HG02938 (cell line): Measurements from ENCODE around the gene EMC7.
"Not testable (repeated sequence)": the region's sequence is repeated elsewhere in the genome, so short reads cannot be mapped to it uniquely, and the experiment has no call there.

ENCODE experiments used
- ATAC-seq: cut with Tn5 transposase; IDR thresholded peaks from one replicate; pipeline ENCODE4 v1.9.1; 2021; ENCODE audit warnings: mild to moderate bottlenecking, moderate library complexity; ENCODE audit not compliant: unreplicated experiment

Gene EMC7

GRCh38 chr15:34099914-34100313, 1.7 kb downstream of the EMC7 start:
- ATAC-seq = no peak

- ATAC-seq = no peak
These were observed 15.9 kb downstream of the EMC7 start for GRCh38 chr15:34085746-34086145.

GRCh38 chr15:34084086-34084485, 17.6 kb downstream of the EMC7 start:
- ATAC-seq = no peak

- no peak for ATAC-seq
These were observed 21.8 kb downstream of the EMC7 start for GRCh38 chr15:34079904-34080303.

- no peak for ATAC-seq
These were observed 22.8 kb downstream of the EMC7 start for GRCh38 chr15:34078900-34079299.

GRCh38 chr15:34076785-34077184, 24.9 kb downstream of the EMC7 start:
- no peak for ATAC-seq

- no peak for ATAC-seq
These were observed 31.7 kb downstream of the EMC7 start for GRCh38 chr15:34070003-34070402.

- ATAC-seq = no peak
These were observed 35.7 kb downstream of the EMC7 start for GRCh38 chr15:34065941-34066340.

GRCh38 chr15:34065261-34065660, 36.4 kb downstream of the EMC7 start:
- ATAC-seq = no peak

- ATAC-seq = no peak
These were observed 37.2 kb downstream of the EMC7 start for GRCh38 chr15:34064438-34064837.

- ATAC-seq = no peak
These were observed 41.7 kb downstream of the EMC7 start for GRCh38 chr15:34059946-34060345.

- no peak for ATAC-seq
These were observed 42.2 kb downstream of the EMC7 start for GRCh38 chr15:34059476-34059875.

GRCh38 chr15:34056911-34057310, 44.8 kb downstream of the EMC7 start:
- no peak for ATAC-seq

- ATAC-seq = no peak
These were observed 45.6 kb downstream of the EMC7 start for GRCh38 chr15:34055868-34056595.

GRCh38 chr15:34054081-34054707, 47.5 kb downstream of the EMC7 start:
- ATAC-seq = no peak

- ATAC-seq = not testable (repeated sequence)
These were observed 51.3 kb downstream of the EMC7 start for GRCh38 chr15:34050385-34050784.

GRCh38 chr15:34049112-34049511, 52.5 kb downstream of the EMC7 start:
- no peak for ATAC-seq

GRCh38 chr15:34047893-34048775, 53.5 kb downstream of the EMC7 start:
- no peak for ATAC-seq

- ATAC-seq = no peak
These were observed 55.1 kb downstream of the EMC7 start for GRCh38 chr15:34046471-34047145.

GRCh38 chr15:34043813-34044212, 57.8 kb downstream of the EMC7 start:
- no peak for ATAC-seq

- ATAC-seq = no peak
These were observed 58.3 kb downstream of the EMC7 start for GRCh38 chr15:34043391-34043790.
